ENCODE results near the gene PAQR7.

The PAQR7 gene

DNA sequence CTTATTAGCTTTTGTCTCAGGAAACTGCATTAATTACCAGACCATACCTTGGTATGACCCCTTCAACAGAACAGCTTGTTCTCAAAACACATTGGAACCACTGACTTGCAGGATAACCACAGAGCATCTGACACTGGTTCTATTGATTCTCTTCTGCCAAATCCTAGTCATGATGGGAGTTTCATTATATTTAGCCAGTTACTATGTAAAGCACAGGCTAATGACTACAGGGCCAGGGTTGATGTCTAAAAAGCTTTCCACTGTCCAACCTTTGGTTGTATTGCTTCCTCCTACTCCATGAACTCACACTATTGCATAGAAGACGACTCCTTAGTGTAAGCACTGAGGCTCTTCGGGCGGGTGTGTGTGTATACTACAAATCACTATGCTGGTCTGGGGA, 27.0 kb upstream of the PAQR7 start:
- DNase-seq = no peak

DNA sequence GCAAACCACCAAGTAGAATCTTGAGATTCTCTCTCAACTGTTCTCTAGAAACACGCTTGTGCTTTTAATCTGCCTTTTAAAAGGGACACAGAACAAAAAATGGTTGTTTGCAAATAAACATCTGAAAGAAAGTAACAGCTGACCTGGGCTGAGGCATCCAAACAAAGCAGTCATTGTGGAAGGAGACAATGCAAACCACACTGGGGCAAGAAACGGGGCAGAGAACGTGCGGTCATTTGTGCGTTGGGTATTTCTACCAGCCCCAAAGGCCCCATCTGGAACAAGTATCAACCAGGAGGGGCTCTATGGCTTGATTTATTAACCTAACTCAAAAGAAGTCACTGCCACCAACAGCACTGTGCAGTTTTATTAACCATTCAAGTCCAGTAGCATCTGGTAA, 24.7 kb upstream of the PAQR7 start:
- no peak for DNase-seq

DNA sequence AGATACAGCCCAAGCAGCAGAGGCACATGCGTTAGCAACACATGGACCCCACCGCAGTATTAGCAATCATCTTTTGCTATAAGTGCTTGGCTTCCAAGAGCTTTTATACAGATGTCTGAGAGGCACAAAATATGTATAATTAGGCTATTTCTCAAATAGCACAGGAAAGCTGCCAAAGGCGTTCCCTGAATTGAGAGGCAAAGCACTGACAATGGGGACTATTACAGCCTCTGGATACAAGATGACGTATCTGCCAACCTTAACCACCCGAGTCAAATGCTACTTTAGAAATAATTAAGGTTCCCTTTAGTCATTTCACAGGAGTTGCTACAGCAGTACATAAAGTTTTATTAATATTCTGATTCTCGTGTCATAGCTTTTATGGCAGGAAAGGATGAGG, 24.3 kb upstream of the PAQR7 start:
- no peak for DNase-seq

DNA sequence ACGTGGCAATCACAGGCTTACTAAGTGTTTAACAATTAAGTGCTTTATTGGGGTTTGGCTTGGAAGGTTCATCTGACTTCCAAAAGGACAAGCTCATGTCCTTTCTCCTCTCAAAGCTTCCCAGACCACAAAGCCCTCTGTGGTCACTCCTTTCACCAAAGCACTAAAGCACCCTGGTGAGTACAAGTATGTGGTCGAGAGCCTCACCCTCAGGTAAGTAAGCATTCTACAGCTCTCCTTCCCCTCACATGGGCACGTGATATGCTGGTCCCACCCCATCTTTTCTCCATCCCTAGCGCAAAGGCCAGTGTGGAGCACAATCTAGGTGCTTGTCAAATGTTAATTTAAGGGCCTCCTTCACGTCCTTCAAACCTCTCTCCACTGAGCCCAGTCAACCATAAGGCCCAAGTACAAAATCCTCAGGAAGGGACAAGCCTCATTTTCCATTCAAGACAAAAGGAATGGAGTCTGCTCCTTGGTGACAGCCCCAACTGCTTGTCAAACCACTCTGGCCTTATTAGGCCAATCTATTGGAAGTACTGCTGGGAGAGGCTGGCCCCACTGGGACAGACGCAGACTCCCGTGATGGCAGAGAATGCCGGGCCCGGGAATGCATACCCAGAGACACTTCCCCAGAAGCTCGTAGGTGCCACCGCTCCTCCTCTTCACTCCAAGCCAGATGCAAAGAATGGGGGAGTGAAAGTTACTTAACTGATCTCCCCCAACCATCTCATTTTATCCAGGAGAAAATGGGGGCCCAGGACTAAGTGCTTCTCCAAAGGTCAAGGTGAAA, 22.9 kb upstream of the PAQR7 start:
- no peak for DNase-seq

DNA sequence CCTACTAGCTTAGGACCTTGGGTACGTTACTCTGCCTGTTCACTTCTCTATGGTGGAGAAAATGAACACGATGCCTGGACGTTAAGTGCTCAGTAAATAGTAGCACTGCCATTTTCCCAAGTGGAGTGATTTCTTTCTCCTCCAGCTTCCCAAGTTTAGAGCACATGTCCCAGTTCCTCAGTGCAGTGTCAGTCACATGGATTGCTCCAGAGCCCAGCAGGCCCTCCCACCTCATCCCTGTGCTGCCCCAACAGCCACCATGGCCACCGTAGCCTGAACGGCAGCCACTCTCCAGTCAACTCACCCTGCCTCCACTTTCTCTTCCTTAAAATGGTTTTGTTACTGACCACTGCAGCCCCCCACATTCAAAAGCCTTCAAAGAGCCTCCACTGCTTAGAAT, 22.2 kb upstream of the PAQR7 start:
- no peak for DNase-seq

DNA sequence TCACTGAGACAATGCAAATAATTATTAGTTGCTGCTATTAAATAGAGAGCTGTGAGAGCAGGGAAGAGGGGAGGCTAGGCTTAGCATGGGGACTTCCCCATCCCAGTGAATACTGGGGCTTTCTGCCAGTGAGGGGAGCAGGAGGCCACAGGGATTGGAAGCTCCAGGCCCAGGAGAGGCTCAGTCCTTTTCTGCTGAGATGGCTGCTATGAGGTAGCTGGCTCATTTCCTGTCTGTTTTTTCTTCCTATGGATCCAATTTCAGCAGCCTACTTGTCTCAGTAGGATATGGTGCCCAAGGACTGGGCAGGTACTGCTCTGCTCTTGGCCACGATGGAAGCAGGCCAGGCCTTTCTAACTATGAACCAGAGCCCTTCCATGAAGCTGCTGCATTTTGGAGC, 20.8 kb upstream of the PAQR7 start:
- DNase-seq = peak; percentile 58

DNA sequence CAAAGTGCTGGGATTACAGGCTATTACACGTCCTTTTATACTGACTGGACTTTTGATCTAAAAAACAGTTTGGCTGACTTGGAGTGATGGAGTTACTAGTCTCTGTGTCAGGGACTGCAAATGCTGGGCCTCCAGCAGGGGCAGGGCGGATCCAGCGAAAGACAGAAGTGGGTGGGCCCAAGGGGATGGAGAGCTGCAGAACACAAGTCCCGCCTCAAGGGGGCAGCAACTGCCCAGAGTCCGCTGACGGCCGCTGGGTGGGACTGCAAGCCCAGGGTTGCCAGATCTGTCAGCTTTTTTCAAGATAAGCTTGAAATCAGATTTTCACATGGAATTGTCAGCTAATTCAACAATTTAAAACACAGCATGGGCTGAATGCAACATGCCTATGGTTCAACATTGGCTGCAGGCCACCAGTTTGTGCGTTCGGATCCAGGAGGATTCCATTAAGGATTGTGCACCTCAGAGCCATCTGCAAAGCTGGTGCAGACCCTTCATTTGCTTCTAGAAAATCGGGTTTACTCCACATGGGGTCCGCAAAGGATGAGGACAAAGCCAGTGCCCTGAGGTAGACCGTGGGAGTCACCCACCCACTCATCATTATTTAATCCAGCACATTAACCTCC, 20.0 kb upstream of the PAQR7 start:
- DNase-seq = peak; percentile 91

DNA sequence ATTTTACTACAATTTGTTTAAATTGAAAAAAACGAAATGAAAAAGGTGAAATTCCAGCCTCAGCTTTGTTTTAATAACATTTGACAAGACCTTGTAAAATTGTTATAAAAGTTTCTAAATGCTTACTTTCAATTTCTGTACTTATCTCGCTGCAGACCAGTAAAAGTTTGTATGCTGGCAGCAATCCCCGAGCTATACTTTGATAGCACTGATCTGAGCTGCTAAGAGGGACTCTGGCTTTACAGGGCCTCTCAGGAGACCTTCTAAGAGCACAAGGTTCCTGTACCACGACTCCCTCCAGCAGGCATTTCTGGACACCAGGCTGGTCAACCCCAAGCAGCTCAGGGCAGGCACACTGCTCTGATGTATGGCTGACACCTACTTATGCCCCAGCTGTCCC, 17.6 kb upstream of the PAQR7 start:
- DNase-seq = no peak

DNA sequence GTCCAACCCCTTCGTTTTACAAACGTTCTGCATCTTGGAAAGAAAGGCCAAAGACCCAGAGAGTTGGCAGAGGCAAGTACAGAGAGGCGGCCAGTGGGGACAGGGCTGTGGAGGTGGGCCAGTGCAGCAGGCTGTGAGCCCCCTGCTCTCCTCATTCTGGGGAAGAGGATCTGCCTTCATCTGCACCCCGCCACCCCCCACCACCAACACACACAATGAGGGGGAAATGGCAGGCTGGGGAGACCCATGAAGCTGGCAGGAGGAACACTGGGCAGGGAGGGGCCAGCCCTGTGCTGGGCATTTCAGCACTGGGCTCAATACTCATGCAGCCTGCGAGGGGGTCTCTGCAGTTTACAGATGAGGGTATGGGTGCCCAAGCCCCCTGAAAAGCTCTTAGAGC, 16.1 kb upstream of the PAQR7 start:
- DNase-seq = no peak

DNA sequence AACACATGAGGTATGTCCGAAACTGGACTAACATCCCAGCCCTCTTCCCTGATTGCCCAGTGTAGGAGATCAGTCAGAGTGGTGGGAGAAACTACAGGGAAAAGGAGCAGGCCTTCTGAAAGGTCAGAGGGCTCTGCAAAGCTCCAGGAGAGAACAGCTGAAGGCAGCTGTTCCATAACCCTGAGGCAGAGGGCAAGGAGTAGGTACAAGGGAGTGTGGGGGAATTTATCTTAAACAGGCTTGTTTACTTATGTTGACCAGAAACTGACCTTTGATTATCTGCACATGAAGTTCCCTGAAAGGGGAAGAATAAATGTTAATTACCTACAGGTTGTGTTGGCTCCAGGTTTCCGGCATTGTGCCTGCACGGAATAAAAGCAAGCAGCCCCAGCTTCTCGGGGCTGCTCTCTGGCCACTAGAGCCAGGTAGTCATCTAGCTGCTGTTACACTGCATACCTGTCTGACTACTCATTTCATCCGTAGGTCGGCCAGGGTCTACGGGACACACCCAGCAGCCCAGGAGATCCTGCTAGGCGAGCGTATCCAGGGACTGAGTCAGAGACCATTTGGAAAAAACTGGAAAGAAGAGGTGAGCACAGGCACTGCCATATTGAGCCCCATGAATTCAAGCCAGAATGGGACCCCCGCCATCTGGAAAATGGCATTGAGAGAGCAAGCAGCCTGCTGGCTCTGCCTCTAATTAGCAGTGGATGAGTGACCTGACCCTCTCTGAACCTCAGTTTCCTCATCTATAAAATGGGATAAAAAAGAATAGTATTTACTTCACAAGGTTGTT, 14.9 kb upstream of the PAQR7 start:
- peak; percentile 51 for DNase-seq

DNA sequence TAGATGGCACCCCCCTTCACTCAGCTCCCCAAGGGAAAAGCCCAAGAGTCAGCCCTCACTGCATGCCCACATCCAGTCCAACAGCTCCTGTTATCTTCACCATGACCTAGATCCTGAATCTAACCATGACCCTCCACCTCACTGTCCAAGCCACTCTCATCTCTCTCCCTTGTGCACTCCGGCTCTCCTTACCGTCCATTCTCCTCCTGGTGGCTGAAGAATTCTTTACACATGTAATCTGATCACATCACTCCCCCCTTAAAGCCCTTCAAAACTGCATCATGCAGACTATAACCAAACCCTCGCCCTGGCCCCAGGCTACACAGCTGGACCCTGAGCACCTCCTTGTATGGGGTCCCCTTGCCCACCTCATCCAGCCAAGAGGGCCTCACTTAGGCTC, 14.0 kb upstream of the PAQR7 start:
- peak; percentile 20 for DNase-seq

DNA sequence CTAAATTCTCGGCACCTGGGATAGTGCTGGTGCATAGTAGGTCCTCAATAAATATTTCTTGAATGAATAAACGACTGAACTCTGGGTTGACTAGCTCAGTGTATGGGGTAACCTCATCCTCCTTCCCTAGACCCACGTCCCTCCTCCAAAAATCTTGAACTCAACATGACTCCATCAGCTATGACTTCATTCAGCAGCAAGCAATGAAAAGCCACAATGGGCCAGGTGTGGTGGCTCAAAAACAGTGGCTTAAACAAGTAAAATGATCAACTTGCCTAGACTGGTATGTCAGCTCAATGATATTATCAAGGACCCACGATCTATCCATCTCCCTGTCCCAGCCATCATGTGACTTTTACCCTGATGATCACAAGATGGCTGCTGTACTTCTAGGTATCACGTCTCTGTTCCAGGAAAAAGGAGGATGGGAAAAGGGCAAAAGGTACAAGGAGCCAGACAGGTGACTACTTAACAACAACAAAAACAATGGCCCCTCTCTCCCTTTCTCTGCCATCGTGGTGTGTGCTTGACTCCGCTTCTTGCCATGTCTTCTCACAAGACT, 13.0 kb upstream of the PAQR7 start:
- no peak for DNase-seq

DNA sequence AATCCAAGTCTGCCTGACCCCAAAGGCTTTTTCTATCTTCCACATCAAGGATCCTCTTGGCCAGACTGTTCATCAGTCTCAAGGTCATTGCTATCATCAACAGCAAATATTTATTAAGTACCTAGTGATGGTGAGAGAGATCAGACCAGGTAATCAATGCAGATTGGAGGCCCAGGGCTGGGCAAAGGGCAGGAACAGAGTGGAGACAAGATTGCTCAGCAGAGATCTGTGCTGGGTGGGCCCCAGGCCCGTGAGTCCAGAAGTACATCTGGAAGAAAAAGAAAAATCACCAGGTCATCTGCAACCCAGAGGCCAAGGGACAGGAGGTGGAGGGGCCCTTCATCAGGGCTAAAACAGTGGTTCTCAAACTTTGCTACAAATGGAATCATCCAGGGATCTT, 10.1 kb upstream of the PAQR7 start:
- DNase-seq = no peak

DNA sequence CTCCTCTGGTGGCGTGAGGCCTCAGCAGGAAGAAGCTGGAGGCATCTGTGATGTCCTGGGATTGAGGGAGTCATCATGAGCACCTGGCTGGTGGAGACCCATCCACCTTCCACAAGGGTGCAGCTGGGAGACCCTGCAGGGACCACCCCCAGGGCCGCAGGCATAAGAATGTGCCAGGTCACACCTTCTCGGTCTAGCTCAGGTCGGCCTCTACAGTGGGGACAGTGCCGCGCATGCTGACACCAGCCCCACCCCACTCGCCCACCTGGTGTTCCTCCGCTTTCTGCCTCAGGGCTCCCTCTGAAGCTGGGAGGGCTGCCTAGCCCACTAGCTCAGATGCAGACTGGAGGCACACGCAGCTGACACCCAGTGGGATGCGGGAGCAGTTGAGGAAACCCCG, 5.8 kb upstream of the PAQR7 start:
- no peak for DNase-seq

DNA sequence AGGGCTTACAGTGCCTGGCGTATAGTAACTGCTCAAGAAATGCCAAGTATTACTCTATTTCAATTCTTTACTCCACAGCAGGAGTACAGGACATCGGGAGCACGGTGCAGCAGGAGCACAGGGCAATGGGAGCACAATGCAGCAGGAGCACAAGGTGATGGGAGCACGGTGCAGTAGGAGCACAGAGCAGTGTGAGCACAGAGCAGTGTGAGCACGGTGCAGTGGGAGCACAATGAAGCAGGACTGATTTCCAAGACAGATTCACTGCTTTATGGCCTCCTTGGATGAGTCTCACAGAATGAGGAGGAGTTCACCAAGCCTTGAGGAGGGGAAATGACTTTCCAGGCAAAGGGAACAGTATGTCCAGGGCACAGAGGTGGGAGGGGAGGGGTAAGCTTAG, 5.0 kb upstream of the PAQR7 start:
- no peak for DNase-seq

DNA sequence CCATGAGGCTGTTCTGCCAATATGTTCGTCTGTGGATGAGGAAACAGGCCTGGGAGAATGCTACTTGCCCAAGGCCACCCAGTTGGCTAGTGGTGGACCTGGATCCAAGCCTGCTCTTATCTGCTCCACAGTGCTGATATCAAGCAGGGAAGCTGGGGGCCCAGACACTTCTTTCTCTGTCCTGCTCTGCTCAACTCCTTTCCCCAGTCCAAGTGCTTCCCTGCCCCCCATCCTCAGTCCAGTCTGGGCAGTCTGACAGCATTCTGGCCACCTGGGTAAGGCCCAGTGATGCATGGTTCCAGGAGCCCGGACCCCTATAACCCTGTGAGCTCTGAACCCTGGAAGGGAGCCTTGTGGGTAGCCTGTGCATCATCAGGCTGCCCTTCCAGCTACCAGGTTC, 4.2 kb upstream of the PAQR7 start:
- DNase-seq = no peak

DNA sequence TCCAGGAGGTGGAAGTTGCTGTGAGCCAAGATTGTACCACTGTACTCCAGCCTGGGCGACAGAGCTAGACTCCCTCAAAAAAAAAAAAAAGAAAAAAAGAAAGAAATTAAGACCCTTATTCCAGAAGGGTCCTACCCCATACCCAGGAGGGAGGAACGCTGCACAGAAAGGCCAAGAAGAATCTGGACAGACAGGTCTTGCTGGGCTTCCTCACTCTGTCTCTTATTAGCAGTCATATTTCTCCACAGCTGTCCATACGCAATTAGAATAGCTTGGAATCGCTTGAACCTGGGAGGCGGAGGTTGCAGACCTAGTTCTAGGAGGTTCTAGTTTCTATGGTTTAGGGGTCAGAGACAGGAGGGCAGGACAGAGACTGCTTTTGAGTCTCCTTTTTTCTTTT, 3.2 kb upstream of the PAQR7 start:
- no peak for DNase-seq

DNA sequence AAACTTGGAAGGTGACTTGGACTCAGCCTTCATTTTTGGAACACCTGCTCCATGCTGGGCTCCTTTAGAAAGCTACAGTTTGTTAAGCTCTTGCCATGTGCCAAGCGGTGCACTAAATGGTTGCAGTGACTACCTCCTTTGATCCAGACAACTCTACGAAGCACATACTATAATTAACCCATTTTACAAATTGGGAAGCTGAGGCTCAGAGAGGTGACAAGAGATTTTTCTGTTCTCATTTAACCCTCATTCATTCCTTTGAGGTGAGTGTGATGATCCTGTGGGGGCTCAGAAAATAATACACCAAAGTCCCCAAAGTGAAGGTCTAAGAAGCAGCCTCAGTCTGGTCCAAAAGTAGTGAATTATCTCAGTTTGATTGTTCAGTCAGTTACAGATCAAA, 1.6 kb upstream of the PAQR7 start:
- no peak for DNase-seq

DNA sequence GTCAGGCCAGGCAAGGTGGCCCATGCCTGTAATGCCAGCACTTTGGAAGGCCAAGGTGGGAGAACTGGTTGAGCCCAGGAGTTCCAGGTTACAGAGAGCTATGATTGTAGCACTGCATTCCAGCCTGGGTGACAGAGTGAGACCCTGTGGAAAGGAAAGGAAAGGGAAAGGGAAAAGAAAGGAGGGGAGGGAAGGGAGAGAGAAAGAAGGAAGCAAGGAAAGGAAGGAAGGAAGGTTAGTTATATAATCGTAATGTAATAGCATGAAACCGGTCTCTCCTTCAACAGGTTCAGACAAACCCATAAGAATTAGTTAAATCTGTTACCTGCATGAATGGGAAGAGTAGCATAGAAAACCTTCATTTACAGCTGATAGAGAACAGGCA, 1.2 kb upstream of the PAQR7 start:
- DNase-seq = no peak

DNA sequence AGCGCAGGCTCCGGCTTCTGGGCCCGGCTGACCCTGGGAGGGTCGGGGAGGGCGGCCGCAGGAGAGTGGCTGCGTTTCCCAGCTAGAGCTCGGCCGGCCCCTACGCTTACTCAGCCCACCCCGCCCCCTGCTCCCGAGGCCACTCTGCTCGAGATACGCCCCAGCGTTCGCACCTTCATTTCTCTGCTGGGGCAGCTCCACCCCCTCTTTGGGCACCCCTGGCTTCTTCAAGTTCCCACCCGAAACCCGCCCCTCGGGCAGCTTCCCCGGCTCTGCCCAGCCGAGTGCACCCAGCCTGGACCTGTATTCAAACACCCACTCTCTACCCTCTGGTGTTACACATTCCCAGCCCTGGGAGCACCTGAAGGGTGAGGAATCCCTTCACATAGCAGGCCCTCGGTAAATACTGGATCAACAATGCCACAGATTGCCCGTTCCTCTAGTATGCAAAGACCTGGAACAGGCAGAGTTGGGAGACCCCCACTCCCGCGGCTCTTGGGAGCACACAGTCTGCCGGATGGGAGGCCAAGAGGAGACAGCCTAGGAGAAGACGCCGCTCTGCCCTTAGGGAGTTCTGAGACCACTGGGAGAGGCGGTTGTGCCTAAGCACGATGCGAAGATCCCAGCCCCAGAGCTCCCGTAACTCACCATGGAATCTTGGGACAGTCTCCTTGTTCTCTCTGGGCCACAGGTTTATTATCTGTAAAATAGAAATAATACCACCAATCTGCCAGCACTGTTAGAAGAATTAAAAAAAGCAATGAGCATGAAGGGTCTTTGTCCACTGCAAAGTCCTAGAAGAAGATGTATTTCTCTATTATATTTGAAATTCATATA, 566 bp upstream of the PAQR7 start:
- DNase-seq = no peak

DNA sequence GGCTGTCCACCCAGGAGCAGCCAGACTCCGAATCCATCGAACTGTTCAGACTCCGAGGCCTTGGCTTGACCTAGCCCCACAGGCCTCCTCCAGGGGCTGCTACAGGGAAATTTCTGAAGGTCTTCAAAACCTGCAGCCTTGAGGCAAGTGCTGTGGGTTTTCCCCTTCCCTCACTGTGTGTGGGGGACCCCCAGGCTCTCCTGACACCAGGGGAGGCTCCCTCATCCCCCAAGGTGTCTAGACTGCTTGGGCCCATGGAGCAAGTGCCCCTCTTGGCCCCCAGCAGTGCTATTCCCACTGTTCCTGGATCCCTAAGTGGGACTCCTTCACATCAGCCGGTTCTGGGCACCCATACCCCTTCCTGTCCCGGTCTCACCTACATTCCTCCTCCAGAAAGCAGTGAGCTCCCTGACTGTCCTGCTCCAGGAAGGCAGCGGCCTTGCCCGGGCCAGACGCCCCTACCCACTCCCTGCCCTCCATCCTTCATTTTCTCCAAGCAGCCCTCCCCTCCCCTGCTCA, 814 bp downstream of the PAQR7 start:
- no peak for DNase-seq

DNA sequence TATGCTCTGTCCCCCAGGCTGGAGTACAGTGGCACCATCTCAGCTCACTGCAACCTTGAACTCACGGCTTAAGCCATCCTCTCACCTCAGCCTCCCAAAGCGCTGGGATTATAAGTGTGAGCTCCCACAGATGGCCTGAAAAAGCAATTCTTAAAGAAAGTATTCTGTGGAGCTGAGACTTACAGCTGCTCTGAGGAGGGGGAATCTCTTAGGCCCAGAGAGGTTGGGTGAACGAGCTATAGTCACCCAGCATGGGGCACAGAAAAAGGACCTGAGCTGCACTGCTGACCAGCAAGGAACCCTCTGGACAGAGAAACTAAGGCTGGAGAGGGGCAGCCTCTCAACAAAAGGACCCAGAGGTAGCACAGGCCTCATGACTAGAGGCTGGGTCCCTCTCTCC, 1.3 kb downstream of the PAQR7 start:
- DNase-seq = no peak

DNA sequence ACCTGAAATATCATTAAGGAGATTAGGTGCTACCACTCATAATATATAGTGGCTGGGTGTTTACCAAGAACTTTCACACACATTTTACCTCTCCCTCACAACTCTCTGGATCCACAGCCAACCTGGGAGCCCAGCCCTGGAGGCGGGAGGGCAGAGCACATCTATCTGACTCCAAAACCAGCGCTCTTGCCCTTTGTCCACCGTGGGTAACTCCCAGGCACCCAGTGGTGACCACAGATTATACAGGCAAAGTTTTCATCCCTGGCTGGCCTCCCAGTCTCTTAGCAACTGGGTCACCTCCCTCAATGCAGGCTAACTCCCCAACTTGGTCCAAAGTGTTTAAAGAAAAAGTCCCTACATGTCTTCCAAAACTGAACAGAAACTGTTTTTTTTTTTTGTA, 2.4 kb downstream of the PAQR7 start:
- no peak for DNase-seq

All from fibroblast of skin of right quadriceps (primary cell).